GM21825 (cell line): ENCODE results near the gene SLC39A7.

Experiments used
- ATAC-seq: cut with Tn5 transposase; IDR thresholded peaks from one replicate; pipeline ENCODE4 v1.9.1; 2021; ENCODE audit warnings: mild to moderate bottlenecking, moderate library complexity; ENCODE audit not compliant: unreplicated experiment

The SLC39A7 gene

GRCh38 chr6:33169291-33170175 is 31.1 kb upstream of the SLC39A7 start:
- no peak for ATAC-seq

GRCh38 chr6:33170176-33171015 is 30.3 kb upstream of the SLC39A7 start:
- ATAC-seq, result no peak

- no peak for ATAC-seq
These were observed 29.4 kb upstream of the SLC39A7 start for GRCh38 chr6:33171016-33171879.

GRCh38 chr6:33171880-33172687 is 28.6 kb upstream of the SLC39A7 start:
- ATAC-seq, result no peak

- no peak for ATAC-seq
These were observed 27.8 kb upstream of the SLC39A7 start for GRCh38 chr6:33172688-33173534.

- ATAC-seq, result no peak
These were observed 27.0 kb upstream of the SLC39A7 start for GRCh38 chr6:33173535-33174180.

- ATAC-seq, result no peak
These were observed 25.9 kb upstream of the SLC39A7 start for GRCh38 chr6:33174784-33175183.

- no peak for ATAC-seq
These were observed 25.1 kb upstream of the SLC39A7 start for GRCh38 chr6:33175436-33176069.

GRCh38 chr6:33176906-33177305 is 23.8 kb upstream of the SLC39A7 start:
- no peak for ATAC-seq

- ATAC-seq, result no peak
These were observed 22.9 kb upstream of the SLC39A7 start for GRCh38 chr6:33177552-33178446.

- ATAC-seq, result no peak
These were observed 21.8 kb upstream of the SLC39A7 start for GRCh38 chr6:33178755-33179475.

GRCh38 chr6:33181141-33181540 is 19.5 kb upstream of the SLC39A7 start:
- no peak for ATAC-seq

- no peak for ATAC-seq
These were observed 17.5 kb upstream of the SLC39A7 start for GRCh38 chr6:33183071-33183683.

GRCh38 chr6:33185190-33185589 is 15.5 kb upstream of the SLC39A7 start:
- ATAC-seq, result no peak

- ATAC-seq, result no peak
These were observed 14.9 kb upstream of the SLC39A7 start for GRCh38 chr6:33185654-33186187.

GRCh38 chr6:33187809-33188208 is 12.9 kb upstream of the SLC39A7 start:
- ATAC-seq, result no peak
